Measurements from ENCODE around the gene CD74.

- no peak for TF ChIP-seq EZH2 (IDR thresholded peaks at IDR 0.05; ENCODE audit: low read length, missing control alignments)
- TF ChIP-seq, protein P1, sequence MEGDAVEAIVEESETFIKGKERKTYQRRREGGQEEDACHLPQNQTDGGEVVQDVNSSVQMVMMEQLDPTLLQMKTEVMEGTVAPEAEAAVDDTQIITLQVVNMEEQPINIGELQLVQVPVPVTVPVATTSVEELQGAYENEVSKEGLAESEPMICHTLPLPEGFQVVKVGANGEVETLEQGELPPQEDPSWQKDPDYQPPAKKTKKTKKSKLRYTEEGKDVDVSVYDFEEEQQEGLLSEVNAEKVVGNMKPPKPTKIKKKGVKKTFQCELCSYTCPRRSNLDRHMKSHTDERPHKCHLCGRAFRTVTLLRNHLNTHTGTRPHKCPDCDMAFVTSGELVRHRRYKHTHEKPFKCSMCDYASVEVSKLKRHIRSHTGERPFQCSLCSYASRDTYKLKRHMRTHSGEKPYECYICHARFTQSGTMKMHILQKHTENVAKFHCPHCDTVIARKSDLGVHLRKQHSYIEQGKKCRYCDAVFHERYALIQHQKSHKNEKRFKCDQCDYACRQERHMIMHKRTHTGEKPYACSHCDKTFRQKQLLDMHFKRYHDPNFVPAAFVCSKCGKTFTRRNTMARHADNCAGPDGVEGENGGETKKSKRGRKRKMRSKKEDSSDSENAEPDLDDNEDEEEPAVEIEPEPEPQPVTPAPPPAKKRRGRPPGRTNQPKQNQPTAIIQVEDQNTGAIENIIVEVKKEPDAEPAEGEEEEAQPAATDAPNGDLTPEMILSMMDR (conservative IDR thresholded peaks at IDR 0.05 in 1 of 2, IDR thresholded peaks at IDR 0.05 in 1 of 2; ENCODE audit: low read depth in 1 of 2, low read length in 2 of 2) = no peak
These were observed 34.5 kb upstream of the CD74 start for GRCh38 chr5:150447188-150447587.

All from fibroblast of lung (primary cell).